ENCODE results near the gene DEK. TPM values are rescaled to one million over a fixed set of nuclear protein-coding genes. Genes with fewer than 3 reads are reported as not detected.
"Not testable (repeated sequence)": the region's sequence is repeated elsewhere in the genome, so short reads cannot be mapped to it uniquely, and the experiment has no call there.

Gene DEK, protein sequence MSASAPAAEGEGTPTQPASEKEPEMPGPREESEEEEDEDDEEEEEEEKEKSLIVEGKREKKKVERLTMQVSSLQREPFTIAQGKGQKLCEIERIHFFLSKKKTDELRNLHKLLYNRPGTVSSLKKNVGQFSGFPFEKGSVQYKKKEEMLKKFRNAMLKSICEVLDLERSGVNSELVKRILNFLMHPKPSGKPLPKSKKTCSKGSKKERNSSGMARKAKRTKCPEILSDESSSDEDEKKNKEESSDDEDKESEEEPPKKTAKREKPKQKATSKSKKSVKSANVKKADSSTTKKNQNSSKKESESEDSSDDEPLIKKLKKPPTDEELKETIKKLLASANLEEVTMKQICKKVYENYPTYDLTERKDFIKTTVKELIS
- total RNA-seq: 78.5 TPM
- long read RNA-seq, transcript DEK-202 (11 exons, 3,427 nt): major isoform, 69 of 147 reads
- long read RNA-seq, partial matches to known transcripts: 60 of 147 reads
- long read RNA-seq, other reads (novel, unspliced or antisense): 16 of 147 reads

DNA sequence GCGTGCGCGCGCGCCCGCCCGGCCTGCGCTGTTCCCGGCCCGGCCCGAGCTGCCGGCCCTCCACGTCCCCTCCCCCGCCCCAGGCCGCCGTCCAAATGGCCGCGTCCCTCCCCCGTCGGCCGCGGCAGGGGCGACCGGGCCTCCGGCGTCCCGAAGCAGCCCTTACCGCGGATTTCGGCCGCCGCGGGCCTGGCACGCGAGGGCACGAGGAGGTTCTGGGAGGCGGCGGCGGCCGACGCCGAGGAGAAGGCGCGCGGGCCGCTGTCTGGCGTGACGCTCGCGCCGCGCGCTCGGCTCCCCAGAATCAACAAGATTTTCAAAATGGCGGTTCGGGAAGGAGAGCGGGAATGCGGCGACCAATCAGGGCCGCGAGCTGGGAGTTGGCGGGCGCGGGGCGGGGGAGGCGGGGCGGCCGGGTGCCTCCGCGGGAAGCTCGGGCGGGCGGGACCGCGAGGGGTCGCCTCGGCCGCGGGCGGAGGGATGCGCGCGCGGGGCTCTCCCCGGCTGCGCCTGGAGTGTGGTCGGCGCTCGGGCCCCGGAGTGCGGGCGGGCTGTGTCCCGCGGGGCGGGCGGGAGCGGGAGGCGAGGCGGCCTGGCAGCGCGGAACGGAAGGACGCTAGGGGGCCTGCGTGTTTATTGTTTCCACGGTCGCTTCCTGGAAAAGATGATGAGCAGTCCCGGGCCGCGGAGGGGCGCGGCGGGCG is at the start of gene DEK:
DEK (minus strand) TSS at position 312 of the 704 bp plus-strand sequence. CDS start 543 bp downstream, outside the sequence.
- H3K9me3 ChIP-seq: no peaks in the 10 kb centered on the region
- H3K4me3 ChIP-seq: peak within 1 kb of the TSS; percentile 92
- no peaks in the 10 kb centered on the region for H3K27me3 ChIP-seq (ENCODE audit: low read depth)
- no peaks in the 10 kb centered on the region for H3K36me3 ChIP-seq
- peak within 1 kb of the TSS; percentile 93 for H3K27ac ChIP-seq
- DNase-seq (peak; percentile 90), ATAC-seq (peak; percentile 90 to 93)
- peaks cover 43% of the 10 kb centered on the region for H3K4me1 ChIP-seq
- intact Hi-C loops (cut with DNase I): no loop called here
- TF ChIP-seq, protein P1, sequence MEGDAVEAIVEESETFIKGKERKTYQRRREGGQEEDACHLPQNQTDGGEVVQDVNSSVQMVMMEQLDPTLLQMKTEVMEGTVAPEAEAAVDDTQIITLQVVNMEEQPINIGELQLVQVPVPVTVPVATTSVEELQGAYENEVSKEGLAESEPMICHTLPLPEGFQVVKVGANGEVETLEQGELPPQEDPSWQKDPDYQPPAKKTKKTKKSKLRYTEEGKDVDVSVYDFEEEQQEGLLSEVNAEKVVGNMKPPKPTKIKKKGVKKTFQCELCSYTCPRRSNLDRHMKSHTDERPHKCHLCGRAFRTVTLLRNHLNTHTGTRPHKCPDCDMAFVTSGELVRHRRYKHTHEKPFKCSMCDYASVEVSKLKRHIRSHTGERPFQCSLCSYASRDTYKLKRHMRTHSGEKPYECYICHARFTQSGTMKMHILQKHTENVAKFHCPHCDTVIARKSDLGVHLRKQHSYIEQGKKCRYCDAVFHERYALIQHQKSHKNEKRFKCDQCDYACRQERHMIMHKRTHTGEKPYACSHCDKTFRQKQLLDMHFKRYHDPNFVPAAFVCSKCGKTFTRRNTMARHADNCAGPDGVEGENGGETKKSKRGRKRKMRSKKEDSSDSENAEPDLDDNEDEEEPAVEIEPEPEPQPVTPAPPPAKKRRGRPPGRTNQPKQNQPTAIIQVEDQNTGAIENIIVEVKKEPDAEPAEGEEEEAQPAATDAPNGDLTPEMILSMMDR (IDR thresholded peaks at IDR 0.05): peak; percentile 63

DNA sequence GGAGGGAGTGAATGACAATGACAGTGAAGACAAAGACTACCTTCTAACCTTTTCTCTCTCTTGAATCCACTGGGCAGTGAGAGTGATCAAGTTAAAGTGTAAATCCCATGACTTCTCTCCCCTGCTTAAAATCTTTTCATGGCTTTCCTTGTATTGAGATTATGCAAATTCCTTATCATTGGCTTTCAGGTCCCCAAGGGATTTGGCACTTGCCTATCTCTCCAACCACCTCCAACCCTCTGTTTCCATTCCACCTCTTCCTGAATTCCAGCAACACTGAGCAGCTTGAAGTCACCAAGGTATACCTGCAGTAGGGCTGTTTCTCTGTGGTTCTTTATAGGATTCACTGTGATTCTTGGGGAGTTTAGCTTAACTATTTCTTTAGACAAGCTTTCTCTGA is 48.0 kb upstream of the DEK start:
- H3K27me3 ChIP-seq (ENCODE audit: low read depth): no peaks in the 10 kb centered on the region
- H3K9me3 ChIP-seq: no peaks in the 10 kb centered on the region
- no peak overlapping the region for H3K27ac ChIP-seq
- no peak overlapping the region for H3K4me3 ChIP-seq
- TF ChIP-seq, protein P1 (IDR thresholded peaks at IDR 0.05): no peak
- no peaks in the 10 kb centered on the region for H3K4me1 ChIP-seq
- no peaks in the 10 kb centered on the region for H3K36me3 ChIP-seq
- DNase-seq: no peak
- intact Hi-C loops (cut with DNase I): no loop called here
- no peak for ATAC-seq

DNA sequence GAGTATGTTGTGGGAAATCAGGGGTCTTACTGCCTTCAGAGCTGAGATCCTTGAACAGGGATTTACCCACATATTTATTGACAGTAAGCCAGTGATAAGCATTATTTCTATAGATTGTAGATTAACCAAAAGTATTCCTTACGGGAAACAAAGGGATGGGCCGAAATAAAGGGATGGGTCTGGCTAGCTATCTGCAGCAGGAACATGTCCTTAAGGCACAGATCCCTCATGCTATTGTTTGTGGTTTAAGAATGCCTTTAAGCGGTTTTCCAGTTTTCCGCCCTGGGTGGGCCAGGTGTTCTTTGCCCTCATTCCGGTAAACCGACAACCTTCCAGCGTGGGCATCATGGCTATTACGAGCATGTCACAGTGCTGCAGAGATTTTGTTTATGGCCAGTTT is 45.7 kb upstream of the DEK start:
- H3K4me1 ChIP-seq; intact Hi-C loops (cut with DNase I); H3K27ac ChIP-seq; DNase-seq; H3K36me3 ChIP-seq; H3K4me3 ChIP-seq; ATAC-seq; H3K27me3 ChIP-seq (ENCODE audit: low read depth); H3K9me3 ChIP-seq: not testable (repeated sequence)

DNA sequence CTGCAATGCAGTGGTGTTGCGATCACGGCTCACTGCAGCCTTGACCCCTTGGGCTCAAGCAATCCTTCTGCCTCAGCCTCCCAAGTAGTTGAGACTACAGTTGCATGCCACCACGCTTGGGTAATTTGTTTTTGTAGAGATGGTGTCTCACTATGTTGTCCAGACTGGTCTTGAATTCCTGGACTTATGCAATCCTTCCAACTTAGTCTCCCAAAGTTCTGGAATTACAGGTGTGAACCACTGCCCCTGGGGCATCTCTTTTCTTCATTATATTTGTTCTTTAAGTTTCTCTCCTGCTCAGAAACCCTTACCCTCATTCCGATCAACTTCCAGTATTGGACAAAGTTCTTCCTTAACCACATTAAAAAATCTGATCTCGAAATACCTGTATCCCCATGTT is 44.7 kb upstream of the DEK start:
- Histone ChIP-seq H3K27me3 (ENCODE audit: low read depth) (no peaks in the 10 kb centered on the region), H3K27ac (no peak overlapping the region), H3K4me3 (no peak overlapping the region), H3K4me1 (no peaks in the 10 kb centered on the region), H3K9me3 (no peaks in the 10 kb centered on the region), H3K36me3 (no peaks in the 10 kb centered on the region)
- TF ChIP-seq, protein P1 (IDR thresholded peaks at IDR 0.05): no peak
- ATAC-seq (no peak), DNase-seq (no peak)
- intact Hi-C loops (cut with DNase I): no loop called here

DNA sequence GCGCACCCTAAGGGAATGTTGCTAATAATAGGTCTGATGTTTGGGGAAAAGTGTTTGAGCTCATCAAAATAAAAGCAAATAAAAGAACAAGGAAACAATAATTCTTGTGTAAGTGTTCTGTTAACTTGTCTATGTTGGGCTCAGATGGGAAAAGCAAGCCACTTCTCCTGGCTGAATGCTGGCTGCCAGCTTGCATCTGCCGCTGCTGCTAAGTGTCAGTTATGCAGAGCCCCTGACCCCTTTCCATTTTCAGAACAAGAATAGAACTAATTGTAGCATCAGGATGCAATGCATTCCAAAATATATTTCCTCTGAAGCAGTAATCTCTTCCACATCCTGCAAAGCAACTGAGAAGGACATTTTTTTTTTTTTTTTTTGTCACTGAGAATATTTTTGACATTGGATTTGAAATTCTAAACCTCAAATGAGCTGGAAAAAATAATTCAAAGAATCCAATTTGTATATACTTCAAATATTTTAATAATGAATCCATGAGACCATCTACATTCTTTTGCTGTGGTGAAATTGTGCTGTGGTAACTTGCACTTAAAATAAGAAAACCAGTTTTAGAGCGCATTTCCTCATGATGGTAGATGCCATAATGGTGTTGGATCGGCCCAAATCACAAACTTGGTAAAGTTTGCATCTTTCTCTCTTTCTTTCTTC is 43.9 kb upstream of the DEK start:
- H3K36me3 ChIP-seq: no peaks in the 10 kb centered on the region
- intact Hi-C loops (cut with DNase I): no loop called here
- no peak overlapping the region for H3K27ac ChIP-seq
- H3K4me3 ChIP-seq: no peak overlapping the region
- H3K9me3 ChIP-seq: no peaks in the 10 kb centered on the region
- DNase-seq: no peak
- ATAC-seq: no peak
- TF ChIP-seq, protein P1 (IDR thresholded peaks at IDR 0.05): no peak
- H3K27me3 ChIP-seq (ENCODE audit: low read depth): no peaks in the 10 kb centered on the region
- no peaks in the 10 kb centered on the region for H3K4me1 ChIP-seq
